Left renal pelvis (tissue), 4 donors: ENCODE results near the gene CXXC5. TPM values are rescaled to one million over a fixed set of nuclear protein-coding genes. Genes with fewer than 3 reads are reported as not detected.
"Not testable (repeated sequence)": the region's sequence is repeated elsewhere in the genome, so short reads cannot be mapped to it uniquely, and the experiment has no call there.

ENCODE experiments used
- DNase-seq, 4 donors: peaks; one replicate each; pipeline ENCODE4 v3.0.0-alpha.2; 2013; ENCODE audit warnings: low read depth in 4 of 4, low spot score in 3 of 4
- polyA plus RNA-seq, 4 donors: library from polyadenylated mRNA; unstranded; fragments of 120-200 nt; gene quantifications; one replicate each; pipeline ENCODE4 v1.2.1, GENCODE V29; 2013; ENCODE audit not compliant: insufficient read length in 4 of 4

Gene CXXC5
- polyA plus RNA-seq = 100 to 1,000 TPM in 3 of 4 donors, 10 to 100 TPM in 1; 36.2 to 215 (median 213) TPM

GRCh38 chr5:139648205-139649081 lies at the start of gene CXXC5:
TSS of gene CXXC5 (plus strand) at chr5:139648349. CDS start at chr5:139680524, 32,175 bp downstream.
- DNase-seq = no peak

GRCh38 chr5:139598601-139598965 lies 49.6 kb upstream of the CXXC5 start:
- DNase-seq = not testable (repeated sequence)

GRCh38 chr5:139600336-139600949 lies 47.7 kb upstream of the CXXC5 start:
- DNase-seq = no peak

- DNase-seq = no peak
These were observed 46.7 kb upstream of the CXXC5 start for GRCh38 chr5:139601429-139601828.

GRCh38 chr5:139601948-139602347 lies 46.2 kb upstream of the CXXC5 start:
- DNase-seq = not testable (repeated sequence)

GRCh38 chr5:139605887-139606286 lies 42.3 kb upstream of the CXXC5 start:
- no peak for DNase-seq

- DNase-seq = no peak
These were observed 36.2 kb upstream of the CXXC5 start for GRCh38 chr5:139611703-139612584.

GRCh38 chr5:139619861-139620260 lies 28.3 kb upstream of the CXXC5 start:
- DNase-seq = no peak

GRCh38 chr5:139625398-139625797 lies 22.8 kb upstream of the CXXC5 start:
- not testable (repeated sequence) for DNase-seq

GRCh38 chr5:139630855-139631254 lies 17.3 kb upstream of the CXXC5 start:
- no peak for DNase-seq

GRCh38 chr5:139631520-139632165 lies 16.5 kb upstream of the CXXC5 start:
- no peak for DNase-seq

GRCh38 chr5:139633295-139634027 lies 14.7 kb upstream of the CXXC5 start:
- no peak for DNase-seq

GRCh38 chr5:139634028-139634325 lies 14.2 kb upstream of the CXXC5 start:
- no peak for DNase-seq

GRCh38 chr5:139634541-139634940 lies 13.6 kb upstream of the CXXC5 start:
- no peak for DNase-seq

- no peak for DNase-seq
These were observed 13.0 kb upstream of the CXXC5 start for GRCh38 chr5:139635191-139635590.

- no peak for DNase-seq
These were observed 12.4 kb upstream of the CXXC5 start for GRCh38 chr5:139635606-139636206.

GRCh38 chr5:139636207-139636792 lies 11.8 kb upstream of the CXXC5 start:
- no peak for DNase-seq

GRCh38 chr5:139636975-139637408 lies 11.2 kb upstream of the CXXC5 start:
- DNase-seq = no peak

GRCh38 chr5:139637438-139638089 lies 10.6 kb upstream of the CXXC5 start:
- DNase-seq = no peak
